UCSD-AML1 (cell line): Measurements from ENCODE around the gene CCDC70.

Experiments
- DNase-seq: peaks from one replicate; lab custom pipeline; 2025; ENCODE audit not compliant: unreplicated experiment; lab: John Stamatoyannopoulos, UW

Gene CCDC70

DNA sequence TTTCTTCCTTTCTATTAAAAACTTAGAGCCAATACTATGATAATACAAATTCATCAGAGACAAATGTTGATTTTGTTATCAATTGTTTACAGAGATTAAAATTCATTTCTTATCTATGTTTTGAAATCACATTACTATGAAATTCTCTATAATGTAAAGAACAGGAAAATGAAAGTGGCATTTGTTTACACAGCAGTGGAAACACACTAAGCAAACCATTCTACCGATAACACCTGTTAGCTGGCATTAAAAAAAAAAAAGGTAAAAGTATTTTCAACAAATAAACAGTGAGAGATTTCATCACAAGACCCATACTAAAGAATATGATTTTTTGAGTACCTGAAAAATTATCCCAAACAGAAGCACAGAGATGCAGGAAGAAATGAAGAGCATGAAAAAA, 4.8 kb upstream of the CCDC70 start:
- DNase-seq = no peak

DNA sequence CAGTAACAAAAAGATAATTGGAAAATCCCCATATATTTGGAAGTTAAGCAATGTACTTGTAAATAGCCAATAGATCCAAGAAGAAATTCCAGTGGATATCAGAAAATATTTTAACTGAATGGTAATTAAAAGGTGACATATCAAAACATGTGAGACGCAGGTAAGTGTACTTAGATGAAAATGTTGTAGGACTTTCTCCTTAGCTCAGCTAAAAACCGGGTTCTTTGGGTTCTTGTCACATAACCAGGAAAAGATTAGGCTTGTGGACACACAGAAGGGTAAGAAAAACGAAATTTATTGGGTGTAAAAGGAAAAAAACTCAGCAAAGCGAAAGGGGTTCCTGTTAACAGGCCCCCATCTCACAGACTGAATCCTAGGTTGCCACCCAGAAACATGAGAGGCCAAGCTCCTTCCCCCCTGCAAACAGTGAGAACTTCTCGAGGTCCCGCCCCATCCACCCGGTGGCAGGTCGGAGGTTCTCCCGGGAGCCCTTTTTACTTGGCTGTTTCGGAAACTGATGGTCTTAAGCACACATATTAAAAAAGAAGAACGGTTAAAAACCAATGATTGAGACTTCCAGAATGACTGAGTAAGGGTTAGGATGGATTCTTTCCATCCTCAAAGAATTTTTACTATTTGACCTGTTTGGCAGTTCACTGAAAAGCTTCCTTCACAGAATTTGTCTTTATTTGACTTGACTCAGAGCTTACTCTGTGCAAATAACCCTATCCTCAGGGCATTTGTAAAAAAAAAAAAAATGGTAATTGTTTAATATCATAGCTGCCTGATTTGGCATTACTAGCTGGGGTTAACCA, 3.1 kb upstream of the CCDC70 start:
- no peak for DNase-seq

GRCh38 chr13:51862957-51863356, 1.2 kb downstream of the CCDC70 start:
- DNase-seq = no peak

DNA sequence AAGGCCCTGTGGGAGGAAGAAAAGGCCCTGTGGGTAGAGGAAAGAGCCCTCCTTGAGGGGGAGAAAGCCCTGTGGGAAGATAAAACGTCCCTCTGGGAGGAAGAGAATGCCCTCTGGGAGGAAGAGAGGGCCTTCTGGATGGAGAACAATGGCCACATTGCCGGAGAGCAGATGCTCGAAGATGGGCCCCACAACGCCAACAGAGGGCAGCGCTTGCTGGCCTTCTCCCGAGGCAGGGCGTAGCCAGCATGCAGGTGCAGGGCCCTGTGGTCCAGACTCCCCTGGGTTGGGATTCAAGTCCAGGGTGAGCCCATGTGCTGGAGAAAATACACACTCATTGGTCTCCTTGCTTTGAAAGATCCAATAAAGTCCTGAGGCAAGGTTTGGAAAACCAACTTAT, 4.1 kb downstream of the CCDC70 start:
- no peak for DNase-seq

DNA sequence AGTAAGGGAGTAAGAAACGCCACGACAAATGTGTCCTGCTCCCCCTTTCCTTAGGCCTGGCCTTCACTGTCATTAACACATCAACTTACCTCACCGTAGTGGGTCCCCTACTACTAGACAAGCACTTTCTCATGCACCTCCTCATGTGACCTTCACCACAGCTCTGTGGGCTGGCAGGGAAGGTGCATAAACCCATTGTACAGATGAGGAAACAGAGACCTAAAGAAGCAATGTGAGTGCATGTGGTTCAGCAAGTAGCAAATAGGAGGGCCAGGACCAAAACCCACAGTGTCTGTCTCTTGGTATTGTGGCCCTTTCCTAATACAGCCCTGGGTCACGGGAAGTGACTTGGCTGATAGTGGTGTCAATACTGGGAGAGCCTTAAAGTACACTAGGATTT, 5.3 kb downstream of the CCDC70 start:
- DNase-seq = no peak

- no peak for DNase-seq
Observed at GRCh38 chr13:51869916-51870315, 8.1 kb downstream of the CCDC70 start.

DNA sequence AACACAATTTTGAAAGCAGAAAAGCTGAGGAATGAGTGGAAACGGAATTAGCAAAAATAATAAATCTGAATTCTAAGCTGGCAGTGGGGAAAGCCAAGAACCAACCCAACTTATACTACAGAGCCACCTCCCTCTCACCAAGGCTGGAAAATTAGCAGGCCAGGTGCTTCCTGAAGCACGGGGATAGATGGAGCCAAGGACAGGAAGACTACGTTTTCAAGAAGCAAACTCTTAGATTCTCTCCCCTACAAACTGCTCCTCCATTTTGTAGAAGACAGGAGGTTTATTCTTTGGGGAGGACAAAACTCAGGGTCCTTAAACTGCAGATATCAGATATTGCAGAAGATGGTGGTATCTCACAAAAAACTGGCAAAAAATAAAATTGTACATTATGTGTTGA, 8.8 kb downstream of the CCDC70 start:
- no peak for DNase-seq

GRCh38 chr13:51873117-51873798, 11.5 kb downstream of the CCDC70 start:
- no peak for DNase-seq

DNA sequence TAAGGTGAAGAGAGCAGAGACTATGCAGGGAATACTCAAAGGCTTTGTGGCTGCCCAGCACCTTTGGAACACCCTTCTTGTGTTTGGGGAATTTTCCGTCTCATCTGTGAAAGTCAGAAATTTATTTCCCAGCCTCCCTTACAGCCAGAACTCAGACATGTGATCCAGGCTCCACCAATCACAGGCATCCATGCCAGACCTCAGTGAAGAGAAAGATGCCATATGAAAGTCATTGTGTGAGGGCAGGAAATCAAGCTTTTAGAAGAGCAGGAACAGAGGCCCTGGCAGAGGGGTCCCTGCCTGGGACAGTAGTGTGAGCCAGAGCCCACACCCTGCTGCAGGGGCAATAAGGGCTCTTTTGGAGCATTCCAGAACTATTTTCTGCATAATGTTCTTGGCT, 12.1 kb downstream of the CCDC70 start:
- DNase-seq = no peak

DNA sequence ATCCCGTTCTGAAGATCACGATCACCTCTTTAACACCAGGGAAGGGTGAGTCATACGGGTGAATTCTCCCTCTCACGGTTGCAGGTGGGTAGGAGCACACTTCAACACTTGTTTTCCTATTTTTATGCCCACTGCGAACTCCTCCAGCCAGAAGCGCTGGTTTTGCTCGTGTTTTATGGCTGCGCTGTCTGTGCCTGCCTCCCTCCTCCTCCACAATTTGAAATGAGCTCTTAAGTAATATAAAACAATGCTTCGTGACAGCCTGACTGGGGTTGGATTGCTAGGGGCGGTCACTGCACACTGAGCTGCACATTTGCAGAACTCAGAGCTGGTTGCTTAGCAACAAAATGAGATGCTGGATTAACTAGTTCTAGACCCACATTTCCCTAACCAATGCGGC, 12.9 kb downstream of the CCDC70 start:
- no peak for DNase-seq

- no peak for DNase-seq
Observed at GRCh38 chr13:51879133-51879532, 17.4 kb downstream of the CCDC70 start.

DNA sequence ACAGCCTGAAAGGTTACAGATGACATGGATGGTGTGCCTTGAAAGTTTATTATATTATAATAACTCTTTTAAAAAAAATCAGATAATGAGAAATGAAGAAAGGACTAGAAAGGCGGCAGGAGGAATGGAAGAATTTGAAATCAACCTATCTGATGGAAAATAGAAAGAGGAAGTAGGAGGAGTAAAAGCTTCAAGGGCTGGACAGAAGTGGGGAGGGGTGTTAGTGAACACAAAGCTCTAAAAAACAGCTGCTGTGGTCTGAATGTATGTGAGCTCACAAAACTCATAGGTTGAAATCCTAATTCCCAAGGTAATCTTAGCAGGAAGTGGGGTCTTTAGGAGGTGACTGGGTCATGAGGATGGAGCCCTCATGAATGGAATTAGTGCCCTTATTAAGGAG, 19.5 kb downstream of the CCDC70 start:
- DNase-seq = no peak

DNA sequence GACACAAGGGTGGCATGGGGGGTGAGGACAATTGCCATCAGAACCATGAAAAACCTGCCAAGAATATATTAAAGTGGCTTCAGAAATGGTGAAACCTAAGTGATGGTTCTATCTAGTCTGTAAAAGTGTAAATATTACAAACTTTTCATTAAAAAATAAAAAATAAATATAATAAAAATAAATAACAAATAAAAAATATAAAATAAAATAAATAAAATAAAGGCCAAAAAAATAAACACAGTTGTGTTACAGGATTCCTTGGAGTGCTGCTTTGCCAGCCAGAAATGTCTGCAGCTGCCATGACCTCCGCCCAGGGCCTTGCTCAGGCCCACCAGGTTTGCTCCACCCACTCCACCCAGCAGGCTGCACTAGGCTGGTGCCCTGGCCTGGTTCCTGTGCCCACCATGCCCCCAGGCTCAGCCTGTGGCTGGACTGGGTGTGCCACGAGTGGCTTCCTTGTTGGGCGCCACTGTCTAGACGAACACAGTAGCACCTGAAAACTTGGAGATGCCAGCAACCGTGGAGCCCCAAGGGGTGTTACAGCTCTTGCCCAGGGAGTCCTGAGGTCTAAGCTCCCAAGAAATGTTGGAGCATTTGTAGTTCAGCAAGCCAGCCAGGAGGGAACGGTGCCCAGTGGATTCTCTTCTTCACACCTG, 20.9 kb downstream of the CCDC70 start:
- no peak for DNase-seq

DNA sequence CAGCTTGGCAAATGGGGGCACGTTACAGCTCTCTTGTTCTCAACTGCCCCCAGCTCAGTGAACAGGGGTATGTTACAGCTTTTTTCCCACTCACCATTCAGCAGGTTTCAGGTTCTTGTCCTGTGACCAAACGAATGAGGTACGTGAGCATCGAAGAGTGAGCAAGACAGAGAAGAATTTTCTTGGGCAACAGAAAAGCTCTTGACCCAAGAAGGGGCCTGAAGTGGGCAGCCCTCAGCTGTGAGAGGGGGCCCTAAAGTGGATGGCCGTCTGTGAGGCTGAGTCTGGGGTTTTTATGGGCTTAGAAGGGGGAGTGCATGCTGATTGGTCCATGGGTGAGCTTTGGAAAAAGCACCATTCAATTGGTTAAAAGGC, 21.4 kb downstream of the CCDC70 start:
- DNase-seq = no peak

DNA sequence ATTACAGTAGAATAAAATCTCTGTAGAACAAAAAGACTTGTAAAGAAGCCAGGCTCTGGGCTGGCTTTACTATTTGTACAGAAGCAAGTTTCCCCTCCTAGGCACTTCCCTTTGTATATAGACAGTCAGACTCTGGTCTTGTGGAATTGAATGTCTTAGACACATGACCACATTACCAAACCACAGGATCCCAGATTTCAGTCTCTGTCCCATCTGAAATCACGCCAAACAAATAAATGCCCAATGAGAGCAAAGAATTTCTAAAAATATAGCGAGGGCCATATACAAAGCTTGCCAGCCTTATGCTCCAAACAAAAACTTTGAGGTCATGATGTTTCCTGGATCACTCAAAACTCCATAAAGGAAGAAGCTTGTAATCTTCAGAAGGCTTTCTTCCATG, 23.9 kb downstream of the CCDC70 start:
- DNase-seq = no peak

DNA sequence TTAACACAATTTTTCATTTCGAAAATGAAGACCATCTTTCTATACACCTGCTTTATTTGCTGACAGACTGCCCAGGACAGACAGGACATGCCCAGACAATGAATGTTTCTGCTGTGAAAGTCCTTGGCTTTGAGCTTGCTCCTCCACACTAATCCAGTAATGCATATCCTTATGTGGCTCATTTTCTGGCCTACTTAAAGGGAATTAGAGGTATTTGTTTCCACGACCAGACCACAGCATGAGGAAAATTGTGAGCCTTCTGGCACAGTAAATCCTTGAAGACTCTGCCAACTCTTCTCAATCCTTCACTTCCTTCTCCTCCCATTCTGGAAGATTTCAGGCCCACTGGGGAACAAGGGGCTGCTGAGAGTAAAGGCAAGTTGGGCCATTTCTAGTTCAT, 25.7 kb downstream of the CCDC70 start:
- no peak for DNase-seq

- DNase-seq = no peak
Observed at GRCh38 chr13:51892657-51893056, 30.9 kb downstream of the CCDC70 start.

DNA sequence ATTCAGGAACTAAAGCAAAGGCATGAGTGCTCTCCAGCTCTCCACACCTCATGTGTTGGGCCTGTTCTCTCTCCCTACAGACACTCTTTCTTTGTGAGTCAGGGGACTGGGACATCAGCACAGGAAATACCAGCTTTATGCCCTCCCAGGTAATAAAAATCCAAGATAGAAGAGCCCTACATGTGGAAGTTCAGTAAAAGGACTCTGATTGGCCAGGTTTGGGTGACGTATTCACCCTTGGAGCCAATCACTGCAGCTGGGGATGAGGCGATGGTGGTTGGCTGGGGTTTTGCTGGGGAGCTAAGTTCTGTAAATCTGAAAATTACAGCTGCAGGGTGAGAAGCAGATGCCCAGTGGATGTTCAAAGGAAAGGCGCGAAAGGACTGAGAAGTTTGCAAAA, 32.5 kb downstream of the CCDC70 start:
- DNase-seq = no peak

GRCh38 chr13:51895906-51896888, 34.4 kb downstream of the CCDC70 start:
- peak; percentile 47 for DNase-seq

DNA sequence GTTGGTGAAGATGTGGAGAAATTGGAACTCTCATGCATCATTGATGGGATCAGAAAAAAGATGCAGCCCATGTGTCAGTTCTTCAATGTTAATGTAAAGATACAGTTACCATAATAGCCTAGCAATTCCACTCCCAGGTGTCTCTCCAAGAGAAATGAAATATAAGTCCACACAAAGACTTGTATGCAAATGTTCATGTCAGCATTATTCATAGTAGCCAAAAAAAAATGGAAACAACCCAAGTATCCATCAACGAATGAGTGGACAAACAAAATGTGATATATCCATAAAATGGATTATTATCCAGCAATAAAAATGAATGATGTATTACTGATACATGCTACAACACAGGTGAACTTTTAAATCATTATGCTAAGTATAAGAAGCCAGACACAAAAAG, 38.7 kb downstream of the CCDC70 start:
- no peak for DNase-seq

DNA sequence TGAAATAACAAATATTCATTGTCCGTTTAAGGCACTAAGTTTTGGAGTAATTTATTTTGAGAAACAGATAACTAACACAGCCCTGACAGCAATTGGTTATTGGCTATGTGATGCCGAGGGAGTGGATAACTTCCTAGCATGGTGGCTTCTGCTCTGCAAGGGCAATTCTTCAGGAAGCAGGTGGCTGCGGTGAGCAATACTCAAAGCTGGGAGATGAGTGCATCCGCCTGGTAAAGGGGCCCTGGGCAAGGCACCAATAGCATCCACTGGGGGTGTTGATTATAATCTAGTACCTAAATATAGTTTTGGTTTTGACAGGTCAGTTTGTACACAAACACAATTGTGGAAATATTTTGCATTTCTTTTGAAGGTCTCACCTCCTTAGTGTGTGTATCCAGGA, 41.0 kb downstream of the CCDC70 start:
- peak; percentile 22 for DNase-seq
